GM19328 (cell line): Measurements from ENCODE around the gene C5.
"Not testable (repeated sequence)": the region's sequence is repeated elsewhere in the genome, so short reads cannot be mapped to it uniquely, and the experiment has no call there.

ENCODE experiments used
- ATAC-seq: cut with Tn5 transposase; IDR thresholded peaks from one replicate; pipeline ENCODE4 v1.9.1; 2021; ENCODE audit warnings: mild to moderate bottlenecking, moderate library complexity; ENCODE audit not compliant: unreplicated experiment

The C5 gene

DNA sequence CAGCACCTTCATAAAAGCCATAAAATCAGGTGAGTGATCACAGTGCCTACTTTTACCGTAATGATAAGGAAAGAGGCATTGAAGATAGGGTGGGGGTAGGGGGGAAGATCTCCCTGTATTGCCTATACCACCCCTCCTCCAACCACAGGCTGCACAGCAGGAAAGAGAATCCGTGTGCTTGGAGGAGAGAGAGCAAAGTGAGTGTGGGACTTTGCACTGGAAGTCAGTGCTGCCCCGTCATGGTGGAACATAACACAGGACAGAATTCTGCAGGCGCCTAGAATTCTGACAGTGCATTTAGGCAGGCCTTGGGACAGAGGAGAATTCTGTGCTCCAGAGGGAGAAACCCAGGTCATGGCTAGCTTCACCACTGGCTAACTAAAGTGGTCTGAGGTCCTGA is 3.5 kb upstream of the C5 start:
- no peak for ATAC-seq

DNA sequence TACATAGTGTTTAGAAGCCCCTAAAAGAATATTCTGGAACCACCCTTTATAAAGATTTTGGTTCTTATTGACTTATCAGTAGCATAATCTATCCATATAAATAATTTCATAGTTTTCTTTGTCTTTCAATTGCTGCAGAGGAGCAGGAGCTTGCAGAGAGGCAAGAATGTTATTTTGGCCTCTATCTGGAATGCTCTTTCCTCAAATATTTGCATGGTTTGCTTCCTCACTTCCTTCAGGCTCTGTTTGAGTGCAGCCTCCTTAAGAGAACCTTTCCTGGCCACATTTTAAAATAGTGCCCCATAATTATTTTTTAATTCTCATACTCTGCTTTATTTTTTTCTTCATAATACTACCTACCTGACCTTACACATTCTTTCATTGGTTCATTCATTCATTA is 1.5 kb downstream of the C5 start:
- ATAC-seq: no peak

- ATAC-seq: no peak
Observed at GRCh38 chr9:121048175-121048574, 1.9 kb downstream of the C5 start.

GRCh38 chr9:121038804-121039203 is 11.3 kb downstream of the C5 start:
- no peak for ATAC-seq

GRCh38 chr9:121038362-121038761 is 11.7 kb downstream of the C5 start:
- no peak for ATAC-seq

DNA sequence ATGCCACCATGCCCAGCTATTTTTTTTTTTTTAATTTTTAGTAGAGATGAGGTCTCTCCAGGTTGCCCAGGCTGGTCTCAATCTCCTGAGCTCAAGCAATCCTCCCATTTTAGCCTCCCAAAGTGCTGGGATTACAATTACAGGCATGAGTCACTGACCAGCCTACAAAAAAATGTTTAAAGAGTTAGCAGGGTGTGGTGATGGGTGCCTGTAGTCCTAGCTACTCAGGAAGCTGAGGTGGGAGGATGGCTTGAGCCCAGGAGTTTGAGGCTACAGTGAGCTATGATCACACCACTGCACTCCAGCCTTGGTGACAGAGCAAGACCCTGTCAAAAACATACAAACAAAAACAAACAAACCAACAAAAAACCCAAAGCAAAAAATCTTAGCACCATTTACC is 14.4 kb downstream of the C5 start:
- not testable (repeated sequence) for ATAC-seq

GRCh38 chr9:121034529-121034928 is 15.5 kb downstream of the C5 start:
- no peak for ATAC-seq

- no peak for ATAC-seq
Observed at GRCh38 chr9:121029469-121029868, 20.6 kb downstream of the C5 start.

GRCh38 chr9:121028285-121028684 is 21.8 kb downstream of the C5 start:
- not testable (repeated sequence) for ATAC-seq

DNA sequence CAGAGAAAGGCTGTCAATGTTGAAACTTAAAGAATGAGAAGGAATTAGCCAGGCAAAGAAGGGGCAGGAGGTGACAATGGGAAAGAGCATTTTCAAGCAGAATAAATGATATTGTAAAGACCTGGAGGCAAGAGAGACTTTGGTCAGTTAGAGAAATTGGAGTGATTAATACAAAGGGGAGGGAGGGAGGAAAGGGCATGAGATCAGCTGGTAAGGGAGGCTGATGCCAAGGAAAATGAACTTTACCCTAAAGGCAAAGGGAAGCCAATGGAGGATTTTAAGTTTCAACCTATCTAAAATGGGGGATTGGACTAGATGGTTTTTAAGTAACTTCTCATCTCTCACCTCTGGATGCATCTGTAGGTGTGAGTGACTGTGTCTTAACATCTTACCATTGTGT is 23.3 kb downstream of the C5 start:
- no peak for ATAC-seq

DNA sequence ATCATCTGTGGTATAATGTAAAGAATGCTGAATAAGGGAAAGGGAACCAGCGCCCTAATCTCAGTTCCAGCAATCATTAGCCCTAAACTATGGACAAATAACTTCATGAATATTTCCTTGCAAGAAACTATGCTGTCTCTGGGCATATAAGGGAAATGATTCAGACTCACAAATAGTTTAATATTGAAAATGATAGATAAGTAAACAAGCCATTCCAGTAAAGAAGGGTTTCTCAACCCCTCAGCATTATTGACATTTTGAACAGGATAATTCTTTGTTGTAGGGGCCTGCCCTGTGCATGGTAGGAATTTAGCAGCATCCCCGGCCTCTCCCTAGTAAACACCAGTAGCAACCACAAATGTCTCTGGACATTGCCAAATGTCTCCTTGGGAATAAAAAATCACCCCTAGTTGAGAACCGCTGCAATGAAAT is 23.8 kb downstream of the C5 start:
- ATAC-seq: no peak

- ATAC-seq: no peak
Observed at GRCh38 chr9:121024237-121024636, 25.8 kb downstream of the C5 start.

GRCh38 chr9:121023064-121023463 is 27.0 kb downstream of the C5 start:
- ATAC-seq: no peak

- no peak for ATAC-seq
Observed at GRCh38 chr9:121021301-121021700, 28.8 kb downstream of the C5 start.

GRCh38 chr9:121019273-121019672 is 30.8 kb downstream of the C5 start:
- no peak for ATAC-seq

GRCh38 chr9:121013911-121014310 is 36.2 kb downstream of the C5 start:
- no peak for ATAC-seq

DNA sequence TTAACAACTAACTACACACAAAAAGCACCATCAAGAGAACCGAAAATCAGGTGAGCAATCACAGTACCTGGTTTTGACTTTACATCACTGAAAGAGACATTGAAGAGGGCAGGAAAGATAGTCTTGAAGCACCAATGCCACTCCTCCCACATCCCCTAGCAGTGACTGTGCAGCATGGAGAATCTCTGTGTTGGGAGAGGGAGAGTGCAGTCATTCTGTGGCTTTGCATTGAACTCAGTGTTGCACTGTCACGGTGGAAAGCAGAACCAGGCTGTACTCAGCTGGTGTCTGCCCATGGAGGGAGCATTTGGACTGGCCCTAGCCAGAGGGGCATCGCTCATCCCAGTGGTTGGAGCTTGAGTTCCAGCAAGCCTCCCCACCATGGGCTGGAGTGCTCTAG is 40.4 kb downstream of the C5 start:
- no peak for ATAC-seq

GRCh38 chr9:120999317-120999716 is 50.8 kb downstream of the C5 start:
- no peak for ATAC-seq

DNA sequence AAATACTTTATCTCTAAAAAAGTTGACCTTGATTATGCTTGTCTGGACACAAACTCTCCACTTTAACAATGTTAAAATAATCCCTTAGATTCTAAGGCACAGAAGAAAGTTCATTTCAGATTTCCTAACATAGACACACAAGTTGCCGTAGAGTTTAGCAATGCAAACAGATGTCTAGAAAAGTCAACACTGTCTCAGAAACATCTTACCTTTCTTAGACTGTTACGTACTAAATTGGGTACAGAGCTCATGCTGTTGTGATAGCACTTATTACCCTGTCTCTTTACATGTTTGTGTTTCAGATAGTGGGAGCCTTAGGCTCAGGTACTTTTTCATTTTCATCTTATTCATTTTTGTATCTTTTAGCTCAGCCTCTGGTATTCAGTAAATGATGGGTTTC is 52.0 kb downstream of the C5 start:
- no peak for ATAC-seq

DNA sequence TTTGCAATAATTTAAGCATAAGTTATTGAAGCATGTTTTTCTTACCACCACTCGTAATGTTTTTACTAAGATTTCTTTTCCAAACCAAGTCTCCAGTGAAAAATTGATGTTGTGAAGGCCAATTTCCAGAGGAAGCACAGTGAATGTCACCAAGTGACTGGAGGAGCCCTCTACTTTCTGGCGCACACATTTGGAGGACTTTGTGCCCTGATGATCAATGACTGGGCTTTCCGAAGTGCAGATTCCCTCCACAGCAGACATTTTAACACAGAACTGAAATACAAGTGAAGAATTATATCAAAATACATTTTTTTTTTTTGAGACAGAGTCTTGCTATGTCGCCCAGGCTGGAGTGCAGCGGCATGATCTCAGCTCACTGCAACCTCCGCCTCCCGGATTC is 52.6 kb downstream of the C5 start:
- ATAC-seq: no peak

DNA sequence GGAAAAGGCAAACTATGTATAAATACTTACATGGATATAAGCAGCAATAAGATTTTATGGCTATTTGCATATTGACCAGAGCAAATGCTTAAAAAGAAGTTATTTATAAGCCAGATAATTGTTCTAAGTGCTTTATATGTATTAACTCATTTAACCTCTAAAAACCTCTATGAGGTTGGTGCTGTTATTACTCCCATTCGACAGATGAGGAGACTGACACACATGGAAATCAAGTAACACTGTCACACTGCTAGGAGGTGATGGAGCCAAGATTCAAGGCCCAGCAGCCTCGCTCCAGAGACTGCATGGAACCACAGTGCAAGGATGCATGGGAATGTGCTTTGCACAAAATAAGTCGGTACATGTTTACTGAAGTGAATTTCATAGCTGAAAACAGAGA is 53.7 kb downstream of the C5 start:
- no peak for ATAC-seq

DNA sequence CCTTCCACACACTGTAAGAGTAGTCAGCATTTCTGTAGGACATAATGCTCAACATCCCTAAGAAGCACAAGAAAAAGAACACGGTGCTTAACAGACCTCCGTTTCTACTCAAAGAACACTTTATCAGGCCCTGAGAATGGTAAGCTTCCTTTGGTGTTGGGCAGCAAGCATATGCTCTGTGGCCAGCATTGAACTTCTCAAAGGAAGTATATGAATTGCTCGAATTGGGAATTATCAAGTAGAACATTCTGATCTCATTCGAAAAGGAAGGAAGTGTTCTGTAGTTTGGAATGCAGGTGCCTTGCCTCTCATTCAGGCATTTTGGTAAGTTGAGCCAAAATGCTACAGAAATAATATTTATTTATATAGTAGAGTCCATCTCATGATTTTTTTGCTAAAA is 61.0 kb downstream of the C5 start:
- no peak for ATAC-seq

DNA sequence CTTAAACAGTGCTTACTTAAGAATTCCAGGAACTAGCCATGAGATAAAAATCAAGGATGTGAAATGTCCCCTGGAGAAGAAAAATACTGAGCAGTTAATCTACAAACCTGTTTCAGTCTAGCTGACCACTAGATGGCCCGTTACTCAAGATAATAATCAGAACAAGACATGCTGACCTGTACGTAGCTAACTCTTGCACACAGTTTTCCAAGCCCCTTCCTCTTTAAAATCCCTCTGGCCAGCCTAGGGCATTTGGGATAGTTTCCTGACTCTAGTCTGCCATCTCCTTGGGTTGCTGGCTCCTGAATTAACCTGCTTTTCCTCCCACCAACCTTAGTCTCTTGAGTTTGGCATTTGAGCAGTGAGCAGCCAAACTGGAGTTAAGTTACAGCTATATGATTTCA is 64.3 kb downstream of the C5 start:
- no peak for ATAC-seq

DNA sequence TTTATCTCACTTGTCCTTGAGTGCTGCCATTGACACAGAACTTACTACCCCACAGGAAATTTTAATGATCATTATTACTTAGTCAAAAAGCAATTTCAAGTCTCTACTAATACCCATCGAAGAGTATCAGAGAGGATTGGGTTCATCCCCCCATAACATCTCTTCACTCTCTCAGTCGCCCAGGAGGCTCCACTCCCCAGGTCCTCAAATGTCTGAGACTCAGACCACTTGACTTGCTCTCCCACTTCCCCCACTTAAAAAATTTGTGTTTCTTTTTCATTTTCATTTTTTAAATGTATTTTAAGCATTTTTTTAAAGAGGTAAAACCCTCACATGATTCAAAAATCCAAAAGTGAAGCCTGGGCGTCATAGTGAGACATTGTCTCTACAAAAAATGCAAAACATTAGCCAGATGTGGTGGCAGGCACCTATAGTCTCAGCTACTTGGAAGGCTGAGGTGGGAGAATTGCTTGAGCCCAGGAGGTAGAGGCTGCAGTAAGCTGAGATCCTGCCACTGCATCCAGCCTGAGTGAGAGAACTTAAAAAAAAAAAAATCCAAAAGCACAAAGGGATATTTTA is 66.7 kb downstream of the C5 start:
- ATAC-seq: no peak
